Activated CD4-positive, alpha-beta T cell treated with anti-CD3 and anti-CD28 coated beads for 36 hours (primary cell): ENCODE results near the gene HSD17B11. TPM values are rescaled to one million over a fixed set of nuclear protein-coding genes. Genes with fewer than 3 reads are reported as not detected.
"Not testable (repeated sequence)": the region's sequence is repeated elsewhere in the genome, so short reads cannot be mapped to it uniquely, and the experiment has no call there.

Source experiments
- ATAC-seq: fragments of 200-7000 bp; cut with Tn5 transposase; one replicate; pipeline ENCODE4 v1.10.0; 2021; ENCODE audit warnings: mild to moderate bottlenecking, moderate library complexity
- CTCF ChIA-PET: fragments of 350-600 bp; sonication (Branson Sonifier 250); formaldehyde crosslinking; loops from one replicate; lab custom pipeline; 2021; ENCODE audit warnings: antibody characterized with exemption; lab: Charles Lee
- POLR2A ChIA-PET: fragments of 350-600 bp; sonication (Branson Sonifier 250); formaldehyde crosslinking; loops from one replicate; lab custom pipeline; 2021; ENCODE audit warnings: antibody characterized with exemption, inconsistent platforms; lab: Charles Lee
- DNase-seq: peaks from one replicate; pipeline ENCODE4 v3.0.0-alpha.2; 2020
- H3K27ac Mint-ChIP-seq: one replicate; pipeline ENCODE4 v1.8.0; 2021; ENCODE audit warnings: mixed read lengths
- H3K27me3 Mint-ChIP-seq: one replicate; pipeline ENCODE4 v1.8.0; 2021; ENCODE audit warnings: mixed read lengths
- H3K36me3 Mint-ChIP-seq: one replicate; pipeline ENCODE4 v1.8.0; 2021; ENCODE audit warnings: low read depth, mixed read lengths
- H3K4me1 Mint-ChIP-seq: one replicate; pipeline ENCODE4 v1.8.0; 2021; ENCODE audit warnings: mixed read lengths
- H3K4me3 Mint-ChIP-seq: one replicate; pipeline ENCODE4 v1.8.0; 2021; ENCODE audit warnings: mild to moderate bottlenecking, moderate library complexity, mixed read lengths
- H3K9me3 Mint-ChIP-seq: one replicate; pipeline ENCODE4 v1.8.0; 2021; ENCODE audit warnings: low read depth, mixed read lengths
- intact Hi-C, 2 experiments: fragments of 100-400 bp; cut with DNase I in 1 of 2; cut with micrococcal nuclease in 1 of 2; formaldehyde crosslinking; loops; one replicate each; pipeline versions ENCODE4 v1.14.2 to v1.15.1; 2022 to 2024; cut with DNase I, micrococcal nuclease
- total RNA-seq, 2 experiments: library from RNA; stranded (reverse); gene quantifications; one replicate each; pipeline ENCODE4 v1.2.3, GENCODE V29; 2021

The HSD17B11 gene
- total RNA-seq, 2 experiments from 2014 or later = 12.0 to 14.9 TPM

DNA sequence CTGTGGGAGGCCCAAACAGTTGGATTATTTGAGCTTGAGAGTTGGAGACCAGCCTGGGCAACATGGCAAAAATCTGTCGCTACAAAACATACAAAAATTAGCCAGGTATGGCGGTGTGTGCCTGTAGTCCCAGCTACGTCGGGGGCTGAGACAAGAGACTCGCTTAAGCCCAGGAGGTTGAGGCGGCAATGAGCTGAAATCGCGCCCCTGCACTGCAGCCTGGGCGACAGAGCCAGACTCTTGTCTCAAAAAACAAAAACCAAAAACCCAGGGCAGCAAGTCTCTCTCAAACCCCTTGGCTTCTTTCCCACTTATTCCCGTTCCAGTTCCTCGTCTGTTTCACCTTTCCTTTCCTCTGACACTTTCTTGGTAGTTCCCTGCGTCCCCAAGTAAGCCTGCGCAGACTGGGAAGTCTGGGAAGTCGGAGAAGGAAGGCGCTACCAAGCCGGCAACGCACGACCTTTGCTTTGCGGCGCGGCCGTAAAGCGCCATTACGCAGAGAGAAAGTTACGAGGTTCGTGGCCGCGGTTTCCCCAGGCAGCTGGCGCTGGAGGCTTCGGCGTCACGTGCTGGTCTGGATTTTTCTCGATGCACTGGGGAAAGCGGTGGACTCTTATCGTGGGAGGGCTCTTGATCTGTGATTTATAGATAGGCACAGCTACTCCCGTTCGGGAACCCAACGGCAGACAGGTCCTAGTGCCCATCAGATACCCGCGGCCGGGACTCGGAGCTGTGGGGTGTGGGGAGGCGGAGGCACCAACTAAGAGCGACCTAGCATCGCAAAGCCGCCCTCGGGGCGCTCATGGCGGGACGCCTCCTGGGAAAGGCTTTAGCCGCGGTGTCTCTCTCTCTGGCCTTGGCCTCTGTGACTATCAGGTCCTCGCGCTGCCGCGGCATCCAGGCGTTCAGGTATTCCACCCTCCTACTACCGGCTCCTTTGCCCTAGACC is 31.4 kb upstream of the HSD17B11 start, which contains the start of gene NUDT9:
Gene NUDT9, plus strand, starts transcription at position 470 of the 949 bp plus-strand sequence. Its CDS starts 333 bp downstream, at position 803.
- intact Hi-C loops = loop anchor here (1.0 to 10.0 kb wide), 9 partner anchors 31 to 1692 kb away; partner anchors contain the start of genes HSD17B11 (in 2 of the 2), KLHL8 (in 2 of the 2), AFF1 (in 1 of the 2) and PKD2 (in 1 of the 2)
- H3K4me3 Mint-ChIP-seq = peak within 1 kb of the TSS; percentile 86
- no peaks in the 10 kb centered on the region for H3K36me3 Mint-ChIP-seq
- DNase-seq = peak; percentile 94
- CTCF ChIA-PET = interaction anchor here (0.7 to 3.7 kb wide), 4 partner anchors 18 to 586 kb away, joined by 3 to 18 read pairs (median 3); partner anchors contain the start of gene HSD17B11
- no peaks in the 10 kb centered on the region for H3K9me3 Mint-ChIP-seq
- peaks cover 33% of the 10 kb centered on the region for H3K4me1 Mint-ChIP-seq
- no peaks in the 10 kb centered on the region for H3K27me3 Mint-ChIP-seq
- POLR2A ChIA-PET = interaction anchor here (1.8 kb wide), 1 partner anchor 31 kb away, joined by 4 read pairs; the partner anchor contains the start of gene HSD17B11
- H3K27ac Mint-ChIP-seq = peak within 1 kb of the TSS; percentile 99
- ATAC-seq = peak; percentile 88

DNA sequence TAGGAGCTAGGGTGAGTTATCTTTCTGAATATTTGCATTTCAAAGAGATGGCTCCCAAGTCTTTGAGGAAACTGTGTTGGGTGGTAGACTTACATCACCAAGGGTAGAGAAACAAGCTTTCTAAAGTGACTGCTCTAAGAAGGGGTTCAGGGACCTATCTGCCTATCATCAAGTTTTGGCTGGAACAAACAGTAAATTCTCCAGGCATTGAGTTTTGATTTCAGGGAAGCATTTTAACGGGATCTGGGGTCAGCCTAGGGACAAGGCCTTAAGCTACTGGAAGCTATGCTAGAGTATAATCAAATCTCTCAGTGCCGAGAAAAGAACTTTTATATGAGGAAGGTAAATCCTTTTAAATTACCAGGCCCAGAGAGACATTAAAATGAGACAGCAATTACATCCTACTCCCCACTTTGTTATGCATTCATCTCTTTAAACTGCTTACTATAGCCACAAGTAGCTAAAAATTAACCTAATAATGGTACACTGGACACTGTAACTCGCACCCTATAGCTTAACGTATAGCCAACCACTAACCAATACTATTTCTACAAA is 29.4 kb upstream of the HSD17B11 start:
- intact Hi-C loops = loop anchor here (5.0 to 10.0 kb wide), 5 partner anchors 183 to 1694 kb away; partner anchors contain the start of genes KLHL8 (in 1 of the 2), PKD2 (in 1 of the 2) and TIGD2 (in 1 of the 2)

DNA sequence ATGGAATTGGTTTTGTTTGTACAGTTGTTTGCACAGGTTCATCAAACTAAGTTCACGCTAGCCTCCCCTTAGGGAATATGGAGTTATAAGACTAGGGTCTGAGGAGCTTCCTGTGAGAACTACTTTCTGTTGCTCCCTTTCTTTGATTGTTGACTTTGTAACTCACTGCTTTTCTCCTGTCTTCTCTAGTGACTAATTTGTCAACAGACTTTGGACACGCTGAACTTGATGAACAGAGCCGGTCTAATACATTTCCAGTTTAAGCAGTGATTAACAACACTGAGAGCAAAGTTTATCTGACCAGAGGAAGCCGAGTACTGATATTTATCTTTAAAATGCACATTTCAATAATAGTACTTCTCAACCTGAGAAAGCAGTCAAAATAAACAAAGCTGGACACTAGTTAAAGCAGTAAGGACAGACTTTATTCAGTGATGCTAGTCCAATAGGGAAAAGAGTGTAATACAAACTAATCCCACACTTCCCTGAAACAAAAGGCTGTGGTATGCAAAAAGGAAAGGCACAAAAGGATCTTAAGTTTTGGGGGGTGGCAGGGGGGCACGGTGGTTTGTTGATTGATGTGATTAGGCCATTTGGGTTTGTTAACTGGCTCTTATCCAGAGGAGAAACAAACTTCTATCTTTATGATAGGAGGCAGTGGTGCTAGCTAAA is 28.7 kb upstream of the HSD17B11 start:
- ChIA-PET POLR2A (no interaction called here), CTCF (interaction anchor here (1.1 to 3.7 kb wide), 3 partner anchors 14 to 28 kb away, joined by 4 to 18 read pairs (median 4); partner anchors contain the start of gene HSD17B11)
- intact Hi-C loops = loop anchor here (5.0 to 10.0 kb wide), 5 partner anchors 182 to 1695 kb away; partner anchors contain the start of genes KLHL8 (in 1 of the 2), PKD2 (in 1 of the 2) and TIGD2 (in 1 of the 2)
- no peak overlapping the region for H3K27ac Mint-ChIP-seq
- no peak overlapping the region for H3K4me3 Mint-ChIP-seq
- H3K27me3 Mint-ChIP-seq = no peaks in the 10 kb centered on the region
- DNase-seq (no peak), ATAC-seq (no peak)
- peaks cover 18% of the 10 kb centered on the region for H3K4me1 Mint-ChIP-seq
- no peaks in the 10 kb centered on the region for H3K9me3 Mint-ChIP-seq
- H3K36me3 Mint-ChIP-seq = no peaks in the 10 kb centered on the region

More for the DNA sequence above, 29.4 kb upstream of the HSD17B11 start:
- no peaks in the 10 kb centered on the region for H3K36me3 Mint-ChIP-seq
- POLR2A ChIA-PET = no interaction called here
- H3K4me1 Mint-ChIP-seq = peaks cover 24% of the 10 kb centered on the region
- DNase-seq = no peak
- CTCF ChIA-PET = interaction anchor here (1.1 to 3.7 kb wide), 4 partner anchors 14 to 29 kb away, joined by 3 to 18 read pairs (median 4); partner anchors contain the start of gene HSD17B11
- no peaks in the 10 kb centered on the region for H3K9me3 Mint-ChIP-seq
- no peak overlapping the region for H3K27ac Mint-ChIP-seq
- no peak overlapping the region for H3K4me3 Mint-ChIP-seq
- ATAC-seq = no peak
- H3K27me3 Mint-ChIP-seq = no peaks in the 10 kb centered on the region

DNA sequence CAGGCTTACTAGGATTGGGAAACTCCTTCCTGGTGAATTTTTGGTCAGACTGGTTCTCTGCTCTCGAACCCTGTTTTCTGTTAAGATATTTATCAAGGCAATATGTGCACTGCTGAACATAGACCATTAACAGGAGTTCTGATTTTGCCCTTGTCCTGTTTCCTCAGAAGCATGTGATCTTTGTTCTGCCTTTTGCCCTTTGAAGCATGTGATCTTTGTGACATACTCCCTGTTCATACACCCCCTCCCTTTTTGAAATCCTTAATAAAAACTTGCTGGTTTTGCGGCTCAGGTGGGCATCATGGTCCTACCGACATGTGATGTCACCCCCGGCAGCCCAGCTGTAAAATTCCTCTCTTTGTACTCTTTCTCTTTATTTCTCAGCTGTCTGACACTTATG is 27.4 kb upstream of the HSD17B11 start:
- H3K4me1 Mint-ChIP-seq, H3K36me3 Mint-ChIP-seq, H3K4me3 Mint-ChIP-seq, DNase-seq, POLR2A ChIA-PET, H3K27ac Mint-ChIP-seq, intact Hi-C loops, H3K27me3 Mint-ChIP-seq, CTCF ChIA-PET, ATAC-seq, H3K9me3 Mint-ChIP-seq: not testable (repeated sequence)

DNA sequence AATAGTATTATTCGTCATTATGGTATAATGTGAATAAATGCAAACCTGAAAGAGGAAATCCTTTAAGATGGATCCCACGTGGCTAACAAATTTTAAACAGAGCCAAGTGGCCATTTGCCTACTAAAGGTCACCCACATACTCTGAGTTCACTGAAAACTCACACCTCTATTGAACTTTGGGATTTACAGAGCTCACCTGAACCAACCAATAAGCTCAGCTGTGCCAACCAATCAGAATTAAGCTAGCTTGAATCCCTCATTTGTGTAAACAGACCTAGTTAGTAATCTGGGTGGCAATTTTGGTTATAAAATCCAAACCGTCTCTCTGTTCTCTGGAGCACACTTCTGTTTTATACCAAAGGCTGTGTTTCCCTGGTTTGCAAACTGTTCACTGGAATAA is 26.0 kb upstream of the HSD17B11 start:
- CTCF ChIA-PET = interaction anchor here (0.6 to 1.8 kb wide), 2 partner anchors 19 to 82 kb away, joined by 3 to 4 read pairs; no protein-coding TSS in a partner anchor
- H3K4me3 Mint-ChIP-seq = no peak overlapping the region

DNA sequence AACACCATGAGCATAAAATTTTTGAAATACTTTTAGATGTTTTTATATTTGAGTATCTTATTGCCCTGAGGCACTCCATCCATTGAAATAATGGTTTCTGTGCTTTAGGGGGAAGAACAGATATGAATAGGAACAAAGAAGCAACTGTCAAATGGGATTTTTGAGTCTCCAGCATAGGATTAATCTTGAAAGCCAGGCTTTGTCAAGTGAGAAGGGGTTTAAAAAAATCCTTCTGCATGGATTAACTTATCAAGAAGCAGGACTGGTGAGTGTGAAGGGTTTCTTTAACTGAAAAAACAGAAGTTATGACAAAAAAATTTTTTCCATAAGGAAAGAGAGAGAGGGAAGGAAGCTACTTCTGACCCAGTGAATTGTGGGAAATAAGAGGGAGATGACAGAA is 23.8 kb upstream of the HSD17B11 start:
- no peaks in the 10 kb centered on the region for H3K36me3 Mint-ChIP-seq
- no peak for DNase-seq
- H3K9me3 Mint-ChIP-seq = no peaks in the 10 kb centered on the region
- POLR2A ChIA-PET = no interaction called here
- intact Hi-C loops = no loop called here
- no peak overlapping the region for H3K4me3 Mint-ChIP-seq
- H3K27me3 Mint-ChIP-seq = peaks cover 8% of the 10 kb centered on the region
- CTCF ChIA-PET = no interaction called here
- H3K4me1 Mint-ChIP-seq = no peaks in the 10 kb centered on the region
- H3K27ac Mint-ChIP-seq = no peak overlapping the region
- no peak for ATAC-seq

More for the DNA sequence above, 26.0 kb upstream of the HSD17B11 start:
- no peaks in the 10 kb centered on the region for H3K36me3 Mint-ChIP-seq
- H3K4me1 Mint-ChIP-seq = peaks cover 7% of the 10 kb centered on the region
- no peak for ATAC-seq
- POLR2A ChIA-PET = no interaction called here
- DNase-seq = no peak
- H3K27ac Mint-ChIP-seq = no peak overlapping the region
- no peaks in the 10 kb centered on the region for H3K27me3 Mint-ChIP-seq
- intact Hi-C loops = no loop called here
- no peaks in the 10 kb centered on the region for H3K9me3 Mint-ChIP-seq

DNA sequence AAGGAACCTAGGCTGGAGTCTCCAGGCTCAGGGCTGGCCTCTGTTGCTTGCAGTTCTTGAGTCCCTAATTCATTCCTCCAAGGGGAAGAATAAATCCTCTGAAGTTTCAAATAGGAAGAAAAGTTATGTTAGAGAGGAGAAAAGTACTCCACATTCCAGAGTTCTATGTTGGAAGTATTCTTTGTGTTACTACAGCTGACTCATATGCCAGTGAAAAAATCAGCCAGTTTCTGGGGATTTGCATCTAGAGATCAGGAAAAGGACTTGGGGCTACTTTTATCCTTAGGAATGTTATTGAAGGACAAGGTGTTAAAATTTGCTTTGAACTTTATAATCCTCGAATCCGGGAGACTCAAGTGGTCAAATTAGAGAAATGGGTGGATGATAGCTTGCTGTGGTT is 19.7 kb upstream of the HSD17B11 start:
- Mint-ChIP-seq H3K4me3 (no peak overlapping the region), H3K4me1 (peaks cover 12% of the 10 kb centered on the region), H3K9me3 (no peaks in the 10 kb centered on the region), H3K27ac (no peak overlapping the region), H3K27me3 (peaks cover 22% of the 10 kb centered on the region), H3K36me3 (no peaks in the 10 kb centered on the region)
- intact Hi-C loops = no loop called here
- ChIA-PET POLR2A (no interaction called here), CTCF (interaction anchor here (1.1 kb wide), 1 partner anchor 20 kb away, joined by 3 read pairs; the partner anchor contains the start of gene HSD17B11)
- DNase-seq = no peak
- no peak for ATAC-seq

DNA sequence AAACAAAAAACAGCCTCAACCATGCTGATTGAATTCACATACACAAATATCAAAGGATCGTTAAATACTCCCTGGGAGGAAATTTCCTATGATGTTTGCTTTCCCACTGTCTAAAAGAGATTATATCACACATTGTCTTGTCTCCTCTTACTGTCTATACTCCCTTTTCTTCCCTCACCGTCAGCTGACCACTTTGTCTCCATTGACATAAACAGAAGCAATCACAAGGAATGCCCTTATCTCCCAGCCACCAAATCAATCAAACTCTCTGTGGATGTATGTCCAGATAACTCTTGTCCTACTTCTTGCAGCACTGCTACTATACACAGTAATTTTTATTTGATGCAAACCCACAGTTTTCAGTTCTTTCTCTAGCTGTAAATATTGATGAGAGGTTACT is 19.2 kb upstream of the HSD17B11 start:
- ChIA-PET POLR2A (no interaction called here), CTCF (interaction anchor here (0.6 to 1.1 kb wide), 4 partner anchors 15 to 1044 kb away, joined by 3 to 4 read pairs (median 3); partner anchors contain the start of gene HSD17B11)
- Mint-ChIP-seq H3K27me3 (peaks cover 22% of the 10 kb centered on the region), H3K4me1 (peaks cover 12% of the 10 kb centered on the region), H3K4me3 (no peak overlapping the region), H3K36me3 (no peaks in the 10 kb centered on the region), H3K27ac (no peak overlapping the region), H3K9me3 (no peaks in the 10 kb centered on the region)
- DNase-seq = no peak
- no peak for ATAC-seq
- intact Hi-C loops = no loop called here

DNA sequence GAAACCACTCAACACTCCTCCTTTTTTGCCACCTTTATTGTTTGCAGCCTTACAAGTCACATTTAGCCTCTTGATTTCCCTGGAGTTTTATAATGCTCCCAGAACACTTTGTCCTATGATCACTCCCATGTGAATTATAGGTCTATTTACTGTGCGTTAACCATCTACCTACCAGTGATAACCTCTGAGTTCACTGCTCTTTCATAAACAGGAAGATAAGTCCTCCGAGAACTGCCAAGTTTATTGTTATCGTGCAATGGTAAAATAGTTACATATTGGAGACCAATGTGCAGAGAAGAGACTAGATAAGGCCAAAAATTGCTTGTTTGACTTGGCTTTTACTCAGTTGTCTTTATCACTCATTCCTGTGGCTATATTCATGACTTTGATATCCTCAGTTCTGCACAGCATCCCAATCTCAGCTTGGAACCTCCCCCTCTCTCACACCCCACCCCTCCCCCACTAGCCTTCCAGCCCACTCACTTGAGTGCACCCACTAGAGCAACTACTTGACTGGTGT is 18.5 kb upstream of the HSD17B11 start:
- DNase-seq (no peak), ATAC-seq (no peak)
- POLR2A ChIA-PET = no interaction called here
- CTCF ChIA-PET = interaction anchor here (0.6 kb wide), 1 partner anchor 1045 kb away, joined by 4 read pairs; no protein-coding TSS in a partner anchor
- Mint-ChIP-seq H3K4me3 (no peak overlapping the region), H3K27ac (no peak overlapping the region), H3K4me1 (peaks cover 12% of the 10 kb centered on the region), H3K36me3 (no peaks in the 10 kb centered on the region), H3K9me3 (no peaks in the 10 kb centered on the region), H3K27me3 (peaks cover 22% of the 10 kb centered on the region)
- intact Hi-C loops = no loop called here

DNA sequence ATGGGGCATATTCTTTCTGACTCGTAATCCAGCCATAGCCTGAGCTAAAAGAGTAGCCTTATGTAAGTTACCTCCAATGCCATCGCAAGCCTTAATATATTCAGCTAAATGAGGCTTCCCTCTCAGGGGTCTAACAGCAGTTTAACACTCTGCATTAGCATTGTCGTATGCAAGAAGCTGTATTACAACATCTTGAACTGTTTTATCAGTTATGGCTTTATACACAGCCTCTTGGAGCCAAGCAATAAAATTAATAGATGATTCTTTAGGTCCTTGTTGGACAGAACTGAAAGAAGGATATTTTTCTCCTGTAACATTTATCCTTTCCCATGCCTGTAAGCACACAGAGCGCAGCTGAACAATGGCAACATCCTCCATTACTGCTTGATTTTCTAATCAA is 15.9 kb upstream of the HSD17B11 start:
- H3K36me3 Mint-ChIP-seq, H3K27ac Mint-ChIP-seq, ATAC-seq, intact Hi-C loops, DNase-seq, POLR2A ChIA-PET, H3K4me3 Mint-ChIP-seq, H3K9me3 Mint-ChIP-seq: not testable (repeated sequence)
- Mint-ChIP-seq H3K27me3 (peaks cover 22% of the 10 kb centered on the region), H3K4me1 (peaks cover 12% of the 10 kb centered on the region)
- CTCF ChIA-PET = interaction anchor here (0.6 kb wide), 1 partner anchor 30 kb away, joined by 3 read pairs; no protein-coding TSS in a partner anchor
